Endothelial cell (in vitro differentiated cells): ENCODE measurements around the gene ADIPOR2. TPM values are rescaled to one million over a fixed set of nuclear protein-coding genes. Genes with fewer than 3 reads are reported as not detected.

ENCODE experiments used
- DNase-seq: peaks from one replicate; pipeline ENCODE4 v3.0.0; 2021; ENCODE audit warnings: low spot score
- H3K27ac Mint-ChIP-seq: one replicate; pipeline ENCODE4 v1.8.0; 2021; ENCODE audit warnings: mixed read lengths, inconsistent platforms; ENCODE audit not compliant: unreplicated experiment
- H3K27me3 Mint-ChIP-seq: one replicate; pipeline ENCODE4 v1.8.0; 2021; ENCODE audit warnings: mild to moderate bottlenecking, moderate library complexity, mixed read lengths, inconsistent platforms; ENCODE audit not compliant: unreplicated experiment
- H3K36me3 Mint-ChIP-seq: one replicate; pipeline ENCODE4 v1.8.0; 2021; ENCODE audit warnings: mild to moderate bottlenecking, low read depth, mixed read lengths, inconsistent platforms; ENCODE audit not compliant: unreplicated experiment
- H3K4me1 Mint-ChIP-seq: one replicate; pipeline ENCODE4 v1.8.0; 2021; ENCODE audit warnings: mild to moderate bottlenecking, mixed read lengths, inconsistent platforms; ENCODE audit not compliant: unreplicated experiment
- H3K4me3 Mint-ChIP-seq: one replicate; pipeline ENCODE4 v1.8.0; 2021; ENCODE audit warnings: mild to moderate bottlenecking, mixed read lengths, inconsistent platforms; ENCODE audit not compliant: unreplicated experiment
- H3K9me3 Mint-ChIP-seq: one replicate; pipeline ENCODE4 v1.8.0; 2021; ENCODE audit warnings: mixed read lengths, inconsistent platforms; ENCODE audit not compliant: unreplicated experiment
- CTCF ChIP-seq: fragments of 200-600 bp; sonication (generic); IDR thresholded peaks from one replicate; pipeline ENCODE4 v1.5.0; 2021; ENCODE audit warnings: antibody characterized with exemption; ENCODE audit not compliant: unreplicated experiment
- total RNA-seq: library from RNA; stranded (reverse); fragmentation: NEBNext Ultra II Directional; extraction: Animal tissue kit (Norgen Biotek cat#: 25700); gene quantifications from one replicate; pipeline ENCODE4 v1.2.1, GENCODE V29; 2021; ENCODE audit not compliant: unreplicated experiment

The ADIPOR2 gene
- total RNA-seq, 1 donor from 2014 or later, result 41.8 TPM

DNA sequence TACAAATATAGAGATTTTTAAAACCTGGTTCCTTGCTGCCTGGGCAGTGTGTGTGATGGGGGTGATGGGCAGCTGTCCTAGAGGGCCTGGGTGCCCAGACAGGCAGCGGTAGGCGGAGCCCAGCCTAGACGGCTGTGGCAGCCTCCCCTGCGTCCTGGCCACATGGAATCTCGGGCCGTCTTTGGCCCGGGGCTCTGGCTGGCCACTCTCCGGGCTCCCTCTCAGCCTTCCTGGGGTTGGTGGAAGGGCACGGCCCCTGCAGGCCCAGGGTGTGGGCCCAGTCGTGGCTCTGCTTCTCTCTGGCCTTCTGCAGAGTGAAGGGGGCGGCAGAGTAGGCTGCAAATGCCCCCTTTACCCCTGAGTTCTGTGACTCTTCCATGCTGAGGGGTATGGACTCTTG lies 131.8 kb downstream of the ADIPOR2 start:
- no peaks in the 10 kb centered on the region for H3K36me3 Mint-ChIP-seq
- no peak for TF ChIP-seq CTCF
- DNase-seq, result no peak
- H3K4me1 Mint-ChIP-seq, result peaks cover 4% of the 10 kb centered on the region
- no peak overlapping the region for H3K4me3 Mint-ChIP-seq
- H3K27me3 Mint-ChIP-seq, result peaks cover 22% of the 10 kb centered on the region
- H3K27ac Mint-ChIP-seq, result no peak overlapping the region
- H3K9me3 Mint-ChIP-seq, result no peaks in the 10 kb centered on the region

DNA sequence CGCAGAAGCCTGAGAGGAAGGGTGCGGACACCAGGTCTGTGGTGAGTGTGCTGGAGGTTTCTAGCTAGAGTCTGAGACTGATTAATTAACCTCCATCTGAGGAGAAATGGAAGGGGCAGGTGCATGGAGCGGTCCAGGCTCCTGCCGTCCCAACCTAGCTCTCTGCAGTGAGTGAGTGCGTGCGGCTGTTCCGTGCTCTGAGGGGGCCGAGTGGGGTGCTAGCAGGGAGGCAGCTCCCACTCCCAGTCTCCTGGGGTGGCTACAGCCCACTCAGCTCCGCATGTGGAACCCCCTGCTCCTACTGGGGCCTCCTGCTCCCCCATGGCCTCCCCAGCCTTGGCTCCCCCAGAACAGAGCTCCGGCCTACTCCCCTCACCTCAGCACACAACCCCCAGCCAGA lies 132.4 kb downstream of the ADIPOR2 start:
- no peak for DNase-seq
- Mint-ChIP-seq H3K4me1 (peaks cover 4% of the 10 kb centered on the region), H3K36me3 (no peaks in the 10 kb centered on the region), H3K27ac (no peak overlapping the region), H3K27me3 (peaks cover 22% of the 10 kb centered on the region), H3K9me3 (no peaks in the 10 kb centered on the region), H3K4me3 (no peak overlapping the region)
- no peak for TF ChIP-seq CTCF

DNA sequence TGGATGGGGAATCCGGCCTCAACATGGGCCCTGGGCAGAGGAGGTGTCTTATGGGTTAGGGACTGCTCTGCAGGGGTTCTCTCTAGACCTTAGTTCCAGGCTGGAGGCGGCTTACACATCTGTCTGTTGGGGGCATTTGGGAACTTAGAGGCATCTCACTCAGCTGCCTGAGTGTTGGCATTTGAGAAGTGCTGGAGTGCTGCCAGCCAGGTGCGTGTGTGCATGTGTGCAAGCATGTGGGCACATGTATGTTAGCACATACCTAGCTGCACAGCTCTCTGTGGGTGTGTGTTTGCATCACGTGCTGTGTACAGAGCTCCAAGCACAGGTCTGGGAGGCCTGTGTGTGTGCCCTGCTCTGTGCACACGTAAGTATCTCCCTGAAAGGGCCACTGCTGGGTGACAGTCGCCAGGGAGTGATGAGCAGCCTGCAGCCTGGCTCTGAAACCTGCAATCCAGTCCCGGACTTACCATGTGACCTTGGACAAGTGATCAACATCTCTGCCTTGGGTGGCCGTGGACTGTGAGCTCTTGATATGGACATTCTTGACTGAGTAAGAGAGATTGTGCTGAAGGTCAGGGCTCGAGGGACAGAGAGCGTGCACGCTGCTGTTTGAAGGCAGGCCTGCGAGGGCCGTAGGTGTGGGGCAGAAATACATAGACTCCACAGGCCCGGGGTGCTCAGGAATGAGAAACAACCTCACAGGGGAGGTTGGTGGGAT lies 134.7 kb downstream of the ADIPOR2 start:
- Mint-ChIP-seq H3K9me3 (no peaks in the 10 kb centered on the region), H3K27ac (no peak overlapping the region), H3K4me1 (no peaks in the 10 kb centered on the region), H3K4me3 (no peak overlapping the region), H3K36me3 (no peaks in the 10 kb centered on the region), H3K27me3 (peaks cover 15% of the 10 kb centered on the region)
- no peak for DNase-seq
- no peak for TF ChIP-seq CTCF

DNA sequence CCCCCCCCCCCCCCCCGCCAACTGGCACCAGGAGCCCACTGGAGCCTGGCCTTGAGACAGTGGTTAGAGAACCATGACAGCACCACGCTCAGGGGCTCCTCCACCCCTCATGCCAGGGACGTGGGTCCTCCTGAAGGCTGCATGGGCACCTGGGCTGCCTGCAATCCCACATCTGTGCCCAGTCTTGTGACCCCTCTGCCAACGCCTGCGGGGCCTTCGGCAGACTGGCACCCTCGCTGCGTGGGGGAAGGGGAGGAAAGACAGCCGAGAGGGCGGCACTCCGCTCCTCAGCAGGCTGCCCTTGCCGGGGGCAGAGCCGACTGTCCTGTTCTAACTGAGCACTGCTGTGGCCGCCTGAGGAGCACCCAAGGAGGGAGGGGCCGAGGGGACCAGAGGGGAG lies 135.5 kb downstream of the ADIPOR2 start:
- no peak for DNase-seq
- Mint-ChIP-seq H3K4me3 (no peak overlapping the region), H3K27me3 (peaks cover 10% of the 10 kb centered on the region), H3K27ac (no peak overlapping the region), H3K4me1 (no peaks in the 10 kb centered on the region), H3K9me3 (no peaks in the 10 kb centered on the region), H3K36me3 (no peaks in the 10 kb centered on the region)
- TF ChIP-seq CTCF, result no peak

GRCh38 chr12:1826867-1827705 lies 136.2 kb downstream of the ADIPOR2 start:
- no peaks in the 10 kb centered on the region for H3K9me3 Mint-ChIP-seq
- no peaks in the 10 kb centered on the region for H3K4me1 Mint-ChIP-seq
- TF ChIP-seq CTCF, result no peak
- DNase-seq, result no peak
- no peaks in the 10 kb centered on the region for H3K36me3 Mint-ChIP-seq
- no peak overlapping the region for H3K27ac Mint-ChIP-seq
- no peak overlapping the region for H3K4me3 Mint-ChIP-seq
- peaks cover 7% of the 10 kb centered on the region for H3K27me3 Mint-ChIP-seq
